ENCODE measurements around the gene KRTAP10-7.

The KRTAP10-7 gene

DNA sequence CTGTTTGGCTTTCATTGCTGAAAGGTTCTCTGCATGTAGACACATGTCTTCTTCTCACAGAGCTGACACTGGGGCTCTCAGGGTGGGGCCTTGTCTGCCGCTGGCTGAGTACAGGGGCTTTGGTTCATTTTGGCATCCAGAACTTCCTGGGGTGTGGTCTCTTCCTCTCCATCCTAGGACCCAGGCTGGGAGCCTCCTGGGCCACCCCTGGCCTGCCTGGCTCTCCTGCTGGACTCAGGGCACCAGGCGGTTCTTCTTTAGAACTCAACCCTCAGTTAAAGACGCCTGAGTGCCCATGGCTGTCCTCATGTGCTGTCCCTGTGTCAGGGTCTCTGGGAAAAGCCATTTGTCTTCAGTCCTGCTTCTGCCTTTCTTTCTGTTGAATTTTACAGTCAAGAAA is 14.5 kb upstream of the KRTAP10-7 start:
- no peak overlapping the region for H3K27ac ChIP-seq (ENCODE audit: low read length)
- H3K27me3 ChIP-seq (replicated peaks; ENCODE audit: insufficient read depth, low read length) = peaks cover 95% of the 10 kb centered on the region
- no peaks in the 10 kb centered on the region for H4K20me1 ChIP-seq (ENCODE audit: insufficient read depth, low read length)
- H3K9me3 ChIP-seq (replicated peaks; ENCODE audit: insufficient read depth, low read length) = no peaks in the 10 kb centered on the region
- H3K36me3 ChIP-seq (replicated peaks; ENCODE audit: insufficient read depth, low read length) = no peaks in the 10 kb centered on the region
- H3K4me1 ChIP-seq (ENCODE audit: low read length) = no peaks in the 10 kb centered on the region
- H3K79me2 ChIP-seq (ENCODE audit: low read length) = no peaks in the 10 kb centered on the region
- no peak overlapping the region for H3K9ac ChIP-seq (ENCODE audit: low read length)
- H3F3A ChIP-seq (ENCODE audit: insufficient read depth, low read length) = no peaks in the 10 kb centered on the region
- H3K9me2 ChIP-seq (replicated peaks; ENCODE audit: insufficient read depth, low read length) = no peaks in the 10 kb centered on the region
- no peak overlapping the region for H3K4me3 ChIP-seq (ENCODE audit: low read length)
- H3K4me2 ChIP-seq (ENCODE audit: low read depth, low read length) = no peak overlapping the region
- no peak overlapping the region for H2AFZ ChIP-seq (ENCODE audit: low read length)
- no peak for DNase-seq
- TF ChIP-seq EZH2 (optimal IDR thresholded peaks at IDR 0.05; ENCODE audit: low read depth, low read length) (no peak), CTCF (IDR thresholded peaks at IDR 0.05; ENCODE audit: low read length) (no peak), EZH2phosphoT487 (IDR thresholded peaks at IDR 0.05; ENCODE audit: low read length) (no peak)

- no peak overlapping the region for H3K27ac ChIP-seq (ENCODE audit: low read length)
- no peak overlapping the region for H3K9ac ChIP-seq (ENCODE audit: low read length)
- no peak overlapping the region for H3K4me3 ChIP-seq (ENCODE audit: low read length)
- no peaks in the 10 kb centered on the region for H3K4me1 ChIP-seq (ENCODE audit: low read length)
- no peaks in the 10 kb centered on the region for H3K9me2 ChIP-seq (replicated peaks; ENCODE audit: insufficient read depth, low read length)
- H3K9me3 ChIP-seq (replicated peaks; ENCODE audit: insufficient read depth, low read length) = no peaks in the 10 kb centered on the region
- no peak for TF ChIP-seq EZH2 (optimal IDR thresholded peaks at IDR 0.05; ENCODE audit: low read depth, low read length)
- TF ChIP-seq CTCF (IDR thresholded peaks at IDR 0.05; ENCODE audit: low read length) = no peak
- TF ChIP-seq EZH2phosphoT487 (IDR thresholded peaks at IDR 0.05; ENCODE audit: low read length) = no peak
- no peaks in the 10 kb centered on the region for H3F3A ChIP-seq (ENCODE audit: insufficient read depth, low read length)
- H3K36me3 ChIP-seq (replicated peaks; ENCODE audit: insufficient read depth, low read length) = no peaks in the 10 kb centered on the region
- peaks cover 88% of the 10 kb centered on the region for H3K27me3 ChIP-seq (replicated peaks; ENCODE audit: insufficient read depth, low read length)
- H2AFZ ChIP-seq (ENCODE audit: low read length) = no peak overlapping the region
- H3K4me2 ChIP-seq (ENCODE audit: low read depth, low read length) = no peak overlapping the region
- DNase-seq = no peak
- H4K20me1 ChIP-seq (ENCODE audit: insufficient read depth, low read length) = no peaks in the 10 kb centered on the region
- no peaks in the 10 kb centered on the region for H3K79me2 ChIP-seq (ENCODE audit: low read length)
Observed at GRCh38 chr21:44589094-44589493, 11.3 kb upstream of the KRTAP10-7 start.

DNA sequence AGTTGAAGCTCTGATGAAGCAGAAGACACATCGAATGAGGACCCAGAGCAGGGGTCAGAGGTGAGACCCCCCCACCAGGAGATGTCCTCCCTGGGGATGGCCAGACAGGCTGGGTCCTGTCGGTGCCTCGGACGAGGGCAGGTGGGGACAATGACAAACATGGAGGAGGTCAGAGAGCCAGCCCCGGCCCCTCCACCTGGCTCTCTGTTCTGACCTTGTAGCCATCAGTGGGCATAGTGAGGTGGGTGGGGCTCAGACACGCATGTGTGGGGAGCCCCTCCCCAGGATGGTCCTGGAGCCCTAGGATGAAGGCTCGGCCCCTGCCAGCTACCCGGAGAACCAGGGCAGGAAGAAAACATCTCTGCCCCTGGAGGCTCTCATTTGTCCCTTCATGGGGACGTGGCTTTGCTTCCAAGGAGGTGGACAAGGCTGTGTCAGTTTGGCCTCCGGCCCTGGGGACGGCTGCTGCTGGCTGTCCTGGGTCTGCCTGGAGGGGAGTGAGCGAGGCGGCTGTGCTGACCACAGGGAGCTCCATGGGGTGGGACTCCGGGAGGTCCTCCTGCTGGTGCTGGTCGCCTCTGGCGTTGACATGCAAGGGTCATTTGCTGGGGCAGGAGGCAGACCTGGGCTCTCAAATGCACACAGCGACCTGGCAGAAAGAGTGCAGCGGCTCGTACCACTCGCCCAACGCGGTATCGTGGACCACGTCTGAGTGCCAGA is 10.7 kb upstream of the KRTAP10-7 start:
- no peak for TF ChIP-seq EZH2phosphoT487 (IDR thresholded peaks at IDR 0.05; ENCODE audit: low read length)
- TF ChIP-seq EZH2 (optimal IDR thresholded peaks at IDR 0.05; ENCODE audit: low read depth, low read length) = no peak
- TF ChIP-seq CTCF (IDR thresholded peaks at IDR 0.05; ENCODE audit: low read length) = no peak
- Histone ChIP-seq H2AFZ (ENCODE audit: low read length) (no peak overlapping the region), H3K79me2 (ENCODE audit: low read length) (no peaks in the 10 kb centered on the region), H3K27ac (ENCODE audit: low read length) (no peak overlapping the region), H4K20me1 (ENCODE audit: insufficient read depth, low read length) (no peaks in the 10 kb centered on the region), H3K4me1 (ENCODE audit: low read length) (no peaks in the 10 kb centered on the region), H3K27me3 (replicated peaks; ENCODE audit: insufficient read depth, low read length) (peaks cover 88% of the 10 kb centered on the region), H3K9me2 (replicated peaks; ENCODE audit: insufficient read depth, low read length) (no peaks in the 10 kb centered on the region), H3K9me3 (replicated peaks; ENCODE audit: insufficient read depth, low read length) (no peaks in the 10 kb centered on the region), H3K4me3 (ENCODE audit: low read length) (no peak overlapping the region), H3K4me2 (ENCODE audit: low read depth, low read length) (no peak overlapping the region), H3K9ac (ENCODE audit: low read length) (no peak overlapping the region), H3K36me3 (replicated peaks; ENCODE audit: insufficient read depth, low read length) (no peaks in the 10 kb centered on the region), H3F3A (ENCODE audit: insufficient read depth, low read length) (no peaks in the 10 kb centered on the region)
- no peak for DNase-seq
